DND-41 (cell line): ENCODE data around the gene CD109.

Source experiments
- EZH2 ChIP-seq: IDR thresholded peaks from 3 replicates; pipeline ENCODE4 v1.6.1; 2012; ENCODE audit warnings: borderline replicate concordance, low read depth, mild to moderate bottlenecking, moderate library complexity, low read length, inconsistent platforms; ENCODE audit not compliant: severe bottlenecking
- TF ChIP-seq, protein P1 (sequence below): IDR thresholded peaks from 2 replicates; pipeline ENCODE4 v1.5.1; 2012; ENCODE audit warnings: borderline replicate concordance, low read length, moderate library complexity, mild to moderate bottlenecking; ENCODE audit not compliant: poor library complexity, severe bottlenecking; ENCODE audit errors: extremely low read depth

DNA sequence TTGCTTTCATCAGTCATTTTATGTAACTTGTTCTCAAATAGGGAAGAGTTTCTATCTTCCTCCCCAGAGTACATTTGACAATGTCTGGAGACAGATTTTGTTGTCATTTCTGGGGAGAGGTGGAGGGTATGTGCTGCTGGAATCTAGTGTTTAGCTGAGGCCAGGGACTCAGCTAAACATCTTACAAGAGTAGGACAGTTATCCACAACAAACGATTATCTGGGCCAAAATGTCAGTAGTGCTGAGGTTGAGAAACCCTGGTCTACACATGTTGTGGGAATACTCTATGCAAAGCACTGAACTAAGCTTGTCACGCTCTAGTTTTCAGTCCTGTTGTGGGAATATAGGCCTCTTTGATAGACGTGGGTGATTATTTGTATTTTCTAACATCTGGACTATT is 171.4 kb downstream of the CD109 start:
- TF ChIP-seq, protein P1, sequence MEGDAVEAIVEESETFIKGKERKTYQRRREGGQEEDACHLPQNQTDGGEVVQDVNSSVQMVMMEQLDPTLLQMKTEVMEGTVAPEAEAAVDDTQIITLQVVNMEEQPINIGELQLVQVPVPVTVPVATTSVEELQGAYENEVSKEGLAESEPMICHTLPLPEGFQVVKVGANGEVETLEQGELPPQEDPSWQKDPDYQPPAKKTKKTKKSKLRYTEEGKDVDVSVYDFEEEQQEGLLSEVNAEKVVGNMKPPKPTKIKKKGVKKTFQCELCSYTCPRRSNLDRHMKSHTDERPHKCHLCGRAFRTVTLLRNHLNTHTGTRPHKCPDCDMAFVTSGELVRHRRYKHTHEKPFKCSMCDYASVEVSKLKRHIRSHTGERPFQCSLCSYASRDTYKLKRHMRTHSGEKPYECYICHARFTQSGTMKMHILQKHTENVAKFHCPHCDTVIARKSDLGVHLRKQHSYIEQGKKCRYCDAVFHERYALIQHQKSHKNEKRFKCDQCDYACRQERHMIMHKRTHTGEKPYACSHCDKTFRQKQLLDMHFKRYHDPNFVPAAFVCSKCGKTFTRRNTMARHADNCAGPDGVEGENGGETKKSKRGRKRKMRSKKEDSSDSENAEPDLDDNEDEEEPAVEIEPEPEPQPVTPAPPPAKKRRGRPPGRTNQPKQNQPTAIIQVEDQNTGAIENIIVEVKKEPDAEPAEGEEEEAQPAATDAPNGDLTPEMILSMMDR, result no peak
- no peak for TF ChIP-seq EZH2
